Endothelial cell of umbilical vein (primary cell): ENCODE measurements around the gene NT5M. TPM values are rescaled to one million over a fixed set of nuclear protein-coding genes. Genes with fewer than 3 reads are reported as not detected.

ENCODE experiments used
- BruUV-seq: library from RNA; stranded (reverse); fragments of 400-500 nt; replicated peaks from 2 replicates; lab custom pipeline; 2021; lab: Mats Ljungman, UMichigan
- CTCF ChIA-PET: fragments of 300-600, 350-600 bp; sonication (Branson Sonifier 250); formaldehyde crosslinking; loops from one replicate; lab custom pipeline; 2021; ENCODE audit warnings: antibody characterized with exemption, inconsistent platforms; lab: Charles Lee
- POLR2A ChIA-PET: fragments of 300-600, 350-600 bp; sonication (Branson Sonifier 250); formaldehyde crosslinking; loops from one replicate; lab custom pipeline; 2021; ENCODE audit warnings: antibody characterized with exemption, inconsistent platforms; lab: Charles Lee
- DNase-seq: peaks from one replicate; pipeline ENCODE4 v3.0.0-alpha.2; 2011; ENCODE audit warnings: low read depth, low spot score
- FAIRE-seq: peaks from 2 replicates; lab custom pipeline; 2011; peaks lifted over from hg19 to GRCh38; lab: Jason Lieb, UNC
- H2AFZ ChIP-seq: 2 replicates; pipeline ENCODE4 v1.6.0; 2012; ENCODE audit warnings: low read depth, low read length, control low read depth, inconsistent platforms
- H3K27ac ChIP-seq: 2 replicates; pipeline ENCODE4 v1.5.1; 2011; ENCODE audit warnings: low read depth, mild to moderate bottlenecking, control low read depth, low read length, moderate library complexity; ENCODE audit not compliant: insufficient read depth
- H3K27me3 ChIP-seq, 2 experiments: 2 replicates each; pipeline versions ENCODE4 v1.6.0 to v1.6.1; 2011; ENCODE audit warnings: low read length in 2 of 2, mixed read lengths in 1 of 2; ENCODE audit not compliant: control insufficient read depth in 2 of 2, insufficient read depth in 2 of 2
- H3K36me3 ChIP-seq, 2 experiments: 2 replicates in 1 of 2; 3 replicates in 1 of 2; pipeline ENCODE4 v1.5.1; 2011; ENCODE audit warnings: low read length in 2 of 2, mild to moderate bottlenecking in 1 of 2, moderate library complexity in 1 of 2; ENCODE audit not compliant: control insufficient read depth in 2 of 2, insufficient read depth in 2 of 2; ENCODE audit errors: extremely low read depth in 1 of 2
- H3K4me1 ChIP-seq: 3 replicates; pipeline ENCODE4 v1.5.1; 2011; ENCODE audit warnings: mild to moderate bottlenecking, low read length; ENCODE audit not compliant: control insufficient read depth, insufficient read depth; ENCODE audit errors: extremely low read depth
- H3K4me2 ChIP-seq: 2 replicates; pipeline ENCODE4 v1.6.1; 2011; ENCODE audit warnings: low read length, control low read depth, mixed read lengths; ENCODE audit not compliant: insufficient read depth
- H3K4me3 ChIP-seq, 3 experiments: fragments of 200-600 bp in 1 of 3; sonication (generic), shearing (Covaris generic) in 1 of 3; replicated peaks in 1 of 3; 2 replicates each; pipeline ENCODE4 v1.5.1; 2011 to 2016; ENCODE audit warnings: control low read depth in 3 of 3, low read length in 3 of 3, mild to moderate bottlenecking in 2 of 3, inconsistent platforms in 1 of 3, low read depth in 1 of 3, moderate library complexity in 1 of 3; ENCODE audit not compliant: insufficient read depth in 1 of 3
- H3K79me2 ChIP-seq: 2 replicates; pipeline ENCODE4 v1.6.0; 2012; ENCODE audit warnings: low read length, inconsistent platforms; ENCODE audit not compliant: control insufficient read depth, insufficient read depth
- H3K9ac ChIP-seq: replicated peaks from 2 replicates; pipeline ENCODE3; 2011; ENCODE audit warnings: low read length, control low read depth; ENCODE audit not compliant: insufficient read depth; ENCODE audit errors: extremely low read depth
- H3K9me1 ChIP-seq: replicated peaks from 3 replicates; pipeline ENCODE4 v1.6.0; 2011; ENCODE audit warnings: mild to moderate bottlenecking, low read length; ENCODE audit not compliant: control insufficient read depth, insufficient read depth; ENCODE audit errors: extremely low read depth
- H3K9me3 ChIP-seq: replicated peaks from 2 replicates; pipeline ENCODE4 v1.5.1; 2012; ENCODE audit warnings: low read length, inconsistent platforms; ENCODE audit not compliant: control insufficient read depth, insufficient read depth
- H4K20me1 ChIP-seq: replicated peaks from 2 replicates; pipeline ENCODE3; 2011; ENCODE audit warnings: mild to moderate bottlenecking, low read length; ENCODE audit not compliant: control insufficient read depth, insufficient read depth; ENCODE audit errors: extremely low read depth
- CTCF ChIP-seq, 2 donors: IDR thresholded peaks; 1 replicate in 1 of 2; 2 replicates in 1 of 2; pipeline ENCODE4 v1.5.1; 2011; ENCODE audit warnings: low read length in 2 of 2, mild to moderate bottlenecking in 2 of 2, moderate library complexity in 2 of 2, control low read depth in 1 of 2, inconsistent platforms in 1 of 2, low read depth in 1 of 2; ENCODE audit not compliant: insufficient read depth in 1 of 2; ENCODE audit errors: extremely low read depth in 1 of 2
- EZH2 ChIP-seq: IDR thresholded peaks from 2 replicates; pipeline ENCODE4 v1.6.1; 2012; ENCODE audit warnings: borderline replicate concordance, low read depth, mild to moderate bottlenecking, moderate library complexity, low read length, inconsistent platforms; ENCODE audit not compliant: severe bottlenecking
- FOS ChIP-seq: IDR thresholded peaks from 2 replicates; pipeline ENCODE4 v1.6.1; 2011; ENCODE audit warnings: mild to moderate bottlenecking, low read length, moderate library complexity, borderline replicate concordance; ENCODE audit not compliant: insufficient read depth
- GATA2 ChIP-seq: IDR thresholded peaks from 2 replicates; pipeline ENCODE4 v1.7.0; 2011; ENCODE audit warnings: low read depth, mild to moderate bottlenecking, moderate library complexity, mixed read lengths, low read length; ENCODE audit not compliant: insufficient read length, insufficient read depth
- JUN ChIP-seq: IDR thresholded peaks from 2 replicates; pipeline ENCODE4 v1.6.1; 2011; ENCODE audit warnings: borderline replicate concordance, low read depth; ENCODE audit not compliant: insufficient read length, insufficient read depth
- MAX ChIP-seq: IDR thresholded peaks from 2 replicates; pipeline ENCODE4 v1.6.1; 2011; ENCODE audit not compliant: insufficient read depth, insufficient read length
- MYC ChIP-seq: IDR thresholded peaks from one replicate; pipeline ENCODE4 v1.6.1; 2011; ENCODE audit warnings: mild to moderate bottlenecking, low read depth, low read length
- POLR2A ChIP-seq: IDR thresholded peaks from 2 replicates; pipeline ENCODE4 v1.6.1; 2012; ENCODE audit warnings: low read depth, mild to moderate bottlenecking, control low read depth, low read length
- POLR2AphosphoS5 ChIP-seq: IDR thresholded peaks from 2 replicates; pipeline ENCODE4 v1.6.1; 2012; ENCODE audit warnings: low read depth, mild to moderate bottlenecking, control low read depth, low read length, moderate library complexity; ENCODE audit not compliant: insufficient read depth
- dilution Hi-C: fragments of 300-500 bp; cut with MboI; formaldehyde crosslinking; loops from one replicate; pipeline ENCODE4 v1.15.0; 2019; ENCODE audit warnings: low sequenced_read_pairs; ENCODE audit not compliant: extremely low pct_ligation_motif_present
- intact Hi-C: fragments of 100-400 bp; cut with micrococcal nuclease; formaldehyde crosslinking; loops from one replicate; pipeline ENCODE4 v1.10.0; 2022
- polyA plus RNA-seq, 4 experiments: library from polyadenylated mRNA; depleted of rRNA in 3 of 4; stranded (reverse) in 3 of 4; unstranded in 1 of 4; fragments of >200 nt; gene quantifications; 2 replicates each; pipeline versions ENCODE4 v1.2.1 to v1.2.3, GENCODE V29; 2011 to 2012; ENCODE audit warnings: missing spikeins in 1 of 4
- total RNA-seq: library from RNA; stranded (reverse); gene quantifications from 2 replicates; pipeline ENCODE4 v1.2.3, GENCODE V29; 2021

NT5M gene
- total and polyA plus RNA-seq, 2 donors (not counting 3 experiments of a cell fraction or from before 2014, with no cell fraction given), result 0.91 to 3.0 TPM

- intact Hi-C loops (no loop called here), dilution Hi-C loops (loop anchor here (10.0 kb wide), 1 partner anchor 87 kb away; no protein-coding TSS in a partner anchor)
- TF ChIP-seq POLR2AphosphoS5 (no peak), JUN (no peak), FOS (no peak), MYC (no peak), POLR2A (no peak), CTCF (IDR thresholded peaks at IDR 0.05; ENCODE audit: extremely low read depth in 1 of 2, insufficient read depth in 1 of 2, low read depth in 1 of 2, low read length in 2 of 2) (no peak), MAX (no peak), GATA2 (no peak), EZH2 (no peak)
- Histone ChIP-seq H3K36me3 (no peaks in the 10 kb centered on the region), H3K4me3 (no peak overlapping the region), H3K4me2 (no peak overlapping the region), H4K20me1 (no peaks in the 10 kb centered on the region), H3K9ac (no peak overlapping the region), H2AFZ (no peak overlapping the region), H3K27ac (no peak overlapping the region), H3K9me3 (no peaks in the 10 kb centered on the region), H3K4me1 (no peaks in the 10 kb centered on the region), H3K79me2 (no peaks in the 10 kb centered on the region), H3K27me3 (peaks cover 25 to 29% of the 10 kb centered on the region in 2 experiments), H3K9me1 (no peaks in the 10 kb centered on the region)
- ChIA-PET POLR2A (no interaction called here), CTCF (interaction anchor here (1.2 kb wide), 1 partner anchor 10 kb away, joined by 3 read pairs; no protein-coding TSS in a partner anchor)
- DNase-seq (no peak), FAIRE-seq (no peak)
- no TSS peak for BruUV-seq
Measured at GRCh38 chr17:17377071-17377967, 74.1 kb downstream of the NT5M start.
